DOHH2 (cell line): ENCODE data around the gene TNNT2.

Experiments used
- CTCF ChIP-seq: fragments of 200-600 bp; sonication (generic); IDR thresholded peaks from one replicate; pipeline ENCODE4 v1.5.1; 2014; ENCODE audit warnings: antibody characterized with exemption, mild to moderate bottlenecking, low read depth, low read length; ENCODE audit not compliant: poor library complexity, severe bottlenecking
- EZH2phosphoT487 ChIP-seq: fragments of 200-600 bp; sonication (generic); IDR thresholded peaks from 2 replicates; pipeline ENCODE4 v1.6.1; 2017; ENCODE audit warnings: borderline replicate concordance, mild to moderate bottlenecking, antibody characterized with exemption, low read length, moderate library complexity, mixed read lengths

DNA sequence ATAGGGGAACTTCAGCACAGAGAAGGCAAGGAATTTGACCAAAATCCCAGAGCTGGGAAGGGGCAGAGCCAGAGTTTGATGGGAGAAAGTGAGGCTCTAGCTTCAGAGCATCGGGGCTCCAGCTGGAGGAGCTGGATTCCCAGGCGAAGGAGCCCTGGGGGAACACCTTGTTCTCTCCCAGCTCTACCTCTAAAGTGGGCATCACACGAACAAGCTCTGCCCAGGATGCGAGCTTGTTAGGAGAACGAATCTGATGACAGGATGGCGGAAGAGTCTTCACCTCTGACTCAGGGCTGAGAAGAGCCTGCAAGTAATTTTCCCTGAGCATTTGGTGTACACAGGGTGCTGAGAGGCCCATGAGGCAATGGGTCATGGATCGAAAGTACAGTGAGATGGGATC, 22.0 kb downstream of the TNNT2 start:
- TF ChIP-seq CTCF (no peak), EZH2phosphoT487 (no peak)
